NCI-H446 (cell line): Measurements from ENCODE around the gene NRXN2.
"Not testable (repeated sequence)": the region's sequence is repeated elsewhere in the genome, so short reads cannot be mapped to it uniquely, and the experiment has no call there.

Source experiments
- DNase-seq, 2 experiments: peaks; one replicate each; lab custom pipeline; 2025; lab: John Stamatoyannopoulos, UW

Gene NRXN2

GRCh38 chr11:64674774-64675173 is 48.2 kb downstream of the NRXN2 start:
- no peak for DNase-seq

- DNase-seq, result no peak
These were observed 49.7 kb downstream of the NRXN2 start for GRCh38 chr11:64673279-64673678.

GRCh38 chr11:64672875-64673274 is 50.1 kb downstream of the NRXN2 start:
- DNase-seq, result no peak

- no peak for DNase-seq
These were observed 52.0 kb downstream of the NRXN2 start for GRCh38 chr11:64670975-64671374.

GRCh38 chr11:64667154-64667745 is 55.7 kb downstream of the NRXN2 start:
- no peak for DNase-seq

GRCh38 chr11:64665411-64665821 is 57.6 kb downstream of the NRXN2 start:
- DNase-seq, result no peak

- DNase-seq, result not testable (repeated sequence)
These were observed 58.6 kb downstream of the NRXN2 start for GRCh38 chr11:64664236-64664870.

- no peak for DNase-seq
These were observed 59.3 kb downstream of the NRXN2 start for GRCh38 chr11:64663656-64664055.

- peak in 1 of 2 experiments; percentile 59 for DNase-seq
These were observed 61.4 kb downstream of the NRXN2 start for GRCh38 chr11:64661614-64662013.

GRCh38 chr11:64661146-64661545 is 61.9 kb downstream of the NRXN2 start:
- peak in 1 of 2 experiments; percentile 59 for DNase-seq

GRCh38 chr11:64660706-64661105 is 62.3 kb downstream of the NRXN2 start:
- no peak for DNase-seq

GRCh38 chr11:64660205-64660604 is 62.8 kb downstream of the NRXN2 start:
- no peak for DNase-seq

- no peak for DNase-seq
These were observed 63.4 kb downstream of the NRXN2 start for GRCh38 chr11:64659417-64660144.

- DNase-seq, result no peak
These were observed 64.7 kb downstream of the NRXN2 start for GRCh38 chr11:64658265-64658664.

- no peak for DNase-seq
These were observed 66.1 kb downstream of the NRXN2 start for GRCh38 chr11:64656862-64657261.

- DNase-seq, result no peak
These were observed 66.9 kb downstream of the NRXN2 start for GRCh38 chr11:64655941-64656601.

- DNase-seq, result no peak
These were observed 67.9 kb downstream of the NRXN2 start for GRCh38 chr11:64654958-64655541.

- no peak for DNase-seq
These were observed 68.6 kb downstream of the NRXN2 start for GRCh38 chr11:64654439-64654838.

- DNase-seq, result no peak
These were observed 69.5 kb downstream of the NRXN2 start for GRCh38 chr11:64653388-64653973.

GRCh38 chr11:64652586-64653387 is 70.2 kb downstream of the NRXN2 start:
- peak; percentile 63 to 84 for DNase-seq

- DNase-seq, result peak in 1 of 2 experiments; percentile 14
These were observed 72.0 kb downstream of the NRXN2 start for GRCh38 chr11:64650923-64651523.
